ENCODE data around the gene EHBP1.

The EHBP1 gene

DNA sequence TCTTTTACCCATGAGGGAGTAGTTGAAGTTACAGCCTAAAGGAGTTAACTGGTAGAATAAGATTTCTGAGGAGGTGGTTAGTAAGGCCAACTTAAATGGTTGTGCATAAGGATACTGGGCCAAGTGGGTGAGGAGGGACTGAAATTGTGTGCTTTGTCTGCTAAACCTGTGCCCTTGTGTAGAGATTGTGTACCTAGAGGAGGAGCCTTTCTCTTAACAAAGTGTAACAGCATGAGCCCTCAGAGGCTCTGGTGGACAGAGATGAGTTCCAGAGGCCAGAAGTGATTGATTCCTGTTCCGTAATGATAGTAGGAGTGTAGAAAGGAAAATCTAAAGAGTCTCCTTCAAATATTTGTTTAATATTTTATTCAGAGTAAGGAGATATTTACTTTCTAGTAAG, 388.0 kb downstream of the EHBP1 start:
- TF ChIP-seq FOXM1 (IDR thresholded peaks at IDR 0.05; ENCODE audit: borderline replicate concordance, low read depth), result no peak
- TF ChIP-seq RAD21 (IDR thresholded peaks at IDR 0.05; ENCODE audit: low read depth), result no peak
- no peak for TF ChIP-seq EP300 (IDR thresholded peaks at IDR 0.05; ENCODE audit: borderline replicate concordance)
- no peak for TF ChIP-seq CEBPB (IDR thresholded peaks at IDR 0.05)
- TF ChIP-seq, protein P1, sequence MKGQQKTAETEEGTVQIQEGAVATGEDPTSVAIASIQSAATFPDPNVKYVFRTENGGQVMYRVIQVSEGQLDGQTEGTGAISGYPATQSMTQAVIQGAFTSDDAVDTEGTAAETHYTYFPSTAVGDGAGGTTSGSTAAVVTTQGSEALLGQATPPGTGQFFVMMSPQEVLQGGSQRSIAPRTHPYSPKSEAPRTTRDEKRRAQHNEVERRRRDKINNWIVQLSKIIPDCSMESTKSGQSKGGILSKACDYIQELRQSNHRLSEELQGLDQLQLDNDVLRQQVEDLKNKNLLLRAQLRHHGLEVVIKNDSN (IDR thresholded peaks at IDR 0.05), result no peak
- no peak for TF ChIP-seq TCF12 (IDR thresholded peaks at IDR 0.05; ENCODE audit: low read depth)
- no peak for TF ChIP-seq NFIC (IDR thresholded peaks at IDR 0.05)
- no peak for TF ChIP-seq YY1 (IDR thresholded peaks at IDR 0.05; ENCODE audit: low read depth)
- TF ChIP-seq EGR1 (IDR thresholded peaks at IDR 0.05), result no peak
- TF ChIP-seq, protein P2, sequence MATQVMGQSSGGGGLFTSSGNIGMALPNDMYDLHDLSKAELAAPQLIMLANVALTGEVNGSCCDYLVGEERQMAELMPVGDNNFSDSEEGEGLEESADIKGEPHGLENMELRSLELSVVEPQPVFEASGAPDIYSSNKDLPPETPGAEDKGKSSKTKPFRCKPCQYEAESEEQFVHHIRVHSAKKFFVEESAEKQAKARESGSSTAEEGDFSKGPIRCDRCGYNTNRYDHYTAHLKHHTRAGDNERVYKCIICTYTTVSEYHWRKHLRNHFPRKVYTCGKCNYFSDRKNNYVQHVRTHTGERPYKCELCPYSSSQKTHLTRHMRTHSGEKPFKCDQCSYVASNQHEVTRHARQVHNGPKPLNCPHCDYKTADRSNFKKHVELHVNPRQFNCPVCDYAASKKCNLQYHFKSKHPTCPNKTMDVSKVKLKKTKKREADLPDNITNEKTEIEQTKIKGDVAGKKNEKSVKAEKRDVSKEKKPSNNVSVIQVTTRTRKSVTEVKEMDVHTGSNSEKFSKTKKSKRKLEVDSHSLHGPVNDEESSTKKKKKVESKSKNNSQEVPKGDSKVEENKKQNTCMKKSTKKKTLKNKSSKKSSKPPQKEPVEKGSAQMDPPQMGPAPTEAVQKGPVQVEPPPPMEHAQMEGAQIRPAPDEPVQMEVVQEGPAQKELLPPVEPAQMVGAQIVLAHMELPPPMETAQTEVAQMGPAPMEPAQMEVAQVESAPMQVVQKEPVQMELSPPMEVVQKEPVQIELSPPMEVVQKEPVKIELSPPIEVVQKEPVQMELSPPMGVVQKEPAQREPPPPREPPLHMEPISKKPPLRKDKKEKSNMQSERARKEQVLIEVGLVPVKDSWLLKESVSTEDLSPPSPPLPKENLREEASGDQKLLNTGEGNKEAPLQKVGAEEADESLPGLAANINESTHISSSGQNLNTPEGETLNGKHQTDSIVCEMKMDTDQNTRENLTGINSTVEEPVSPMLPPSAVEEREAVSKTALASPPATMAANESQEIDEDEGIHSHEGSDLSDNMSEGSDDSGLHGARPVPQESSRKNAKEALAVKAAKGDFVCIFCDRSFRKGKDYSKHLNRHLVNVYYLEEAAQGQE (IDR thresholded peaks at IDR 0.05; ENCODE audit: low read depth), result no peak
- TF ChIP-seq MAX (IDR thresholded peaks at IDR 0.05), result no peak
- no peak for TF ChIP-seq ZBTB7A (IDR thresholded peaks at IDR 0.05; ENCODE audit: low read depth)
- TF ChIP-seq CREB1 (IDR thresholded peaks at IDR 0.05; ENCODE audit: low read depth), result no peak
- no peak for TF ChIP-seq TEAD4 (IDR thresholded peaks at IDR 0.05)
- TF ChIP-seq TAF1 (IDR thresholded peaks at IDR 0.05; ENCODE audit: low read depth), result no peak
